Memory B cell (primary cell): ENCODE measurements around the gene GP1BA.
"Not testable (repeated sequence)": the region's sequence is repeated elsewhere in the genome, so short reads cannot be mapped to it uniquely, and the experiment has no call there.

ENCODE experiments used
- ATAC-seq: fragments of 150-1000 bp; cut with Tn5 transposase; 2 replicates; pipeline ENCODE4 v1.10.0; 2021; ENCODE audit warnings: low read depth, mild to moderate bottlenecking, moderate library complexity
- DNase-seq, 2 donors: peaks; one replicate each; pipeline ENCODE4 v3.0.0; 2022; ENCODE audit warnings: low spot score in 2 of 2
- H3K27ac Mint-ChIP-seq: one replicate; pipeline ENCODE4 v1.8.0; 2022; ENCODE audit warnings: mild to moderate bottlenecking, moderate library complexity, mixed read lengths
- H3K27me3 Mint-ChIP-seq: one replicate; pipeline ENCODE4 v1.8.0; 2022; ENCODE audit warnings: mixed read lengths
- H3K36me3 Mint-ChIP-seq: one replicate; pipeline ENCODE4 v1.8.0; 2022; ENCODE audit warnings: mild to moderate bottlenecking, mixed read lengths
- H3K4me1 Mint-ChIP-seq: one replicate; pipeline ENCODE4 v1.8.0; 2022; ENCODE audit warnings: mixed read lengths
- H3K4me3 Mint-ChIP-seq: one replicate; pipeline ENCODE4 v1.8.0; 2022; ENCODE audit warnings: mild to moderate bottlenecking, moderate library complexity, mixed read lengths
- H3K9me3 Mint-ChIP-seq: one replicate; pipeline ENCODE4 v1.8.0; 2022; ENCODE audit warnings: mixed read lengths

Gene GP1BA

DNA sequence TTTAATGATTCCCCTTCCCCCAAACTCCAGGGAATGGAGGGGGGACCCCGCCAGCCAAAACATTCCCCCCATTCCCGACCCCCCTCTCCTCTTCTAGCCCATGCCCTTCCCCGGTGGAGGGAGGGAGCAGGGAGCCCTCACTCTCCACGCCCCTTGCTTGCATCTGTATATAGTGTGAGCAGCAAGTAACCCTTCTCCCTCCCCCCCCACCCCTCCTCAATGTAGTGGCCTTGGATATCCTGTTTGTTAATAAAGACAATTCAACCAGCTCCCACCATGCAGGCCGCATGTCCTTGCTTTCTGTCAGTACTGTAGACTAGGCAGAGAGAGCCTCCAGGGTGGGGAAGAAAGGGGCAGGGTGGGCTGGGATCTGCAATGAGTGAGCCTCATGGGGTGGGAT lies 34.3 kb upstream of the GP1BA start:
- peaks cover 25% of the 10 kb centered on the region for H3K36me3 Mint-ChIP-seq
- peak overlapping the region; percentile 76 for H3K4me3 Mint-ChIP-seq
- H3K4me1 Mint-ChIP-seq: peaks cover 17% of the 10 kb centered on the region
- H3K27ac Mint-ChIP-seq: peak overlapping the region; percentile 68
- ATAC-seq (no peak), DNase-seq (no peak)
- H3K27me3 Mint-ChIP-seq: no peaks in the 10 kb centered on the region
- H3K9me3 Mint-ChIP-seq: no peaks in the 10 kb centered on the region

DNA sequence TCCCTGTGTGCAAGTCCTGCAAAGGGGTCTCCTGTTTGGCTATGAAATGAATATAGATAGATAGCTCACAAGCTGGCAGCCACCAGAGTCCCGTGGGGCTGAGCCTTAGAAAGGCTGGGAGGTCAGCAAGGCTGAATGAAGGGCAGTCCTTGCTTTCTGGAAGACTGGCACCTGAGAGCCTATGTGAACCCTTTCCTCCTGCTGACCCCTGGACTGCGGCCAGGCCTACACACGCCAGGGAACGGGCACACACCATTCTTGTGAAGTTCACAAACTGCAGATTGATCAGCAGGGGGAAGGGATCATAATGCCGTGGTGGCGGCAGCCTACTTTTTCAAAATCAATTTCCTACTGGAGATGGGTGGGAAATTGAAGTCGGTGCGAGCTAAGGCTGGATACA lies 33.7 kb upstream of the GP1BA start:
- Mint-ChIP-seq H3K4me1 (peaks cover 23% of the 10 kb centered on the region), H3K36me3 (peaks cover 22% of the 10 kb centered on the region), H3K9me3 (no peaks in the 10 kb centered on the region), H3K27me3 (no peaks in the 10 kb centered on the region), H3K4me3 (peak overlapping the region; percentile 76), H3K27ac (peak overlapping the region; percentile 68)
- no peak for ATAC-seq
- no peak for DNase-seq

DNA sequence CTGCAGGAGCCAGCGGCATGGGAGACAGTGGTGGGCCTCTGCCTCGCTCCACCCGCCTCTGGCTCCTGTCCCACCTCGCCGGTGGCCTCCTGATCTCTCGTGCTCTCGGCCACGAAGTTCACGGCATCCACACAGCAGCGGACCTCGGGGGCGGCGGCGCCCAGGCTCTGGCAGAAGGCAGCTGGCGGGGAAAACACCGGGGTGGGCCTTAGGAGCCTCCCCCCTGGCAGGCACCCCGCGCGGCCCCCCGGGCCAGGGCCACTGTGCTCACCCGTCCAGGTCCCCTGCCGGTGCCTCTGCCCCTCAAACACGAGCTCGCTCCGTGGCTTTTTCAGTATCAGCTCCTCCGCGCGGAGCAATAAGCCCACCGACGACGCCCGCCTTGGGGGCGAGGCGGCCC lies 33.1 kb upstream of the GP1BA start:
- Mint-ChIP-seq H3K36me3 (peaks cover 22% of the 10 kb centered on the region), H3K27ac (peak overlapping the region; percentile 92), H3K4me3 (peak overlapping the region; percentile 86), H3K4me1 (peaks cover 27% of the 10 kb centered on the region), H3K27me3 (peaks cover 1% of the 10 kb centered on the region), H3K9me3 (no peaks in the 10 kb centered on the region)
- DNase-seq: no peak
- no peak for ATAC-seq

- H3K36me3 Mint-ChIP-seq: peaks cover 19% of the 10 kb centered on the region
- DNase-seq: peak; percentile 89 to 94
- peak; percentile 73 for ATAC-seq
- no peaks in the 10 kb centered on the region for H3K9me3 Mint-ChIP-seq
- peaks cover 1% of the 10 kb centered on the region for H3K27me3 Mint-ChIP-seq
- H3K27ac Mint-ChIP-seq: peak within 1 kb of the TSS; percentile 92
- peaks cover 27% of the 10 kb centered on the region for H3K4me1 Mint-ChIP-seq
- peak within 1 kb of the TSS; percentile 86 for H3K4me3 Mint-ChIP-seq
These were observed 32.5 kb upstream of the GP1BA start, which contains the start of gene C17orf107 for GRCh38 chr17:4899341-4900230. C17orf107 (plus strand) TSS chr17:4899536; CDS start chr17:4899763, 227 bp downstream.

- Mint-ChIP-seq H3K27me3 (peaks cover 1% of the 10 kb centered on the region), H3K36me3 (peaks cover 14% of the 10 kb centered on the region)
These were observed 31.6 kb upstream of the GP1BA start for GRCh38 chr17:4900231-4901107.

GRCh38 chr17:4901108-4901647 lies 30.9 kb upstream of the GP1BA start:
- no peak for DNase-seq
- H3K27me3 Mint-ChIP-seq: peaks cover 4% of the 10 kb centered on the region
- H3K36me3 Mint-ChIP-seq: peaks cover 9% of the 10 kb centered on the region
- no peaks in the 10 kb centered on the region for H3K9me3 Mint-ChIP-seq
- ATAC-seq: no peak
- peak overlapping the region; percentile 92 for H3K27ac Mint-ChIP-seq
- H3K4me1 Mint-ChIP-seq: peaks cover 29% of the 10 kb centered on the region
- peak overlapping the region; percentile 86 for H3K4me3 Mint-ChIP-seq

More at GRCh38 chr17:4900231-4901107, 31.6 kb upstream of the GP1BA start:
- peak overlapping the region; percentile 86 for H3K4me3 Mint-ChIP-seq
- ATAC-seq: peak; percentile 54
- peaks cover 27% of the 10 kb centered on the region for H3K4me1 Mint-ChIP-seq
- DNase-seq: peak; percentile 76 to 77
- no peaks in the 10 kb centered on the region for H3K9me3 Mint-ChIP-seq
- peak overlapping the region; percentile 92 for H3K27ac Mint-ChIP-seq

DNA sequence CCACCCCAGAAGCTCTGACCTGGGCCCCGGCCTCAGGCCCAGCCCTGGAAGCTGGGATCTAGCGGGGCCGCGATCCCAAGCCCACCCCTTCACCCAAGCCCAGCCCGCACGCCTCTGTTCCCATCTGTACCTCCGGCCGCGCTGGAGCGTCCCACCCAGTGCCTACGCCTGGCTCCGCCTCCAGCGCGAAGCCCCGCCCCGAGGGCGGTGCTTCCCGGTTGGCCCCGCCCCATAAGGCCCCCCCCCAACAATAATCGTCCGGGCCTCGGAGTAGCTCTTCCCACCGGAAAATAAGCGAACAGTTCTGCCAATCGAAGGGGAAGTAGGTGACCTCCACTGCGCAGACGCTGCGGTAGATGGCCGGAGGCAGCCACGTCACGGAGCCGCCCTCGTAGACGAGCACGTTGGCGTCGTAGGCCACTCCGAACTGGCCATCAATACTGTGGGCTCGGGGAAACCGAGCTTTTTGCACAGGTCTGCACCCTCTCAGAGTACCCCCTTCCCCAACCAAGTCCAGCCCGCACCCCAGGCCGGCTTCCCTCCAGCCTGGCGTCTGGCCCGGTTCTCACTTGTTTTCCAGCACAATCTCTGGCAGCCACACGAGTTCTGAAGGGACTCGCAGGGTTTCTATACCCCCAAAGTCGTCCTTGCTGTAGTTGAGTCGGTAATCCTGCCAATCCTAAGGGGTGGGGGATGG lies 30.3 kb upstream of the GP1BA start:
- no peaks in the 10 kb centered on the region for H3K9me3 Mint-ChIP-seq

DNA sequence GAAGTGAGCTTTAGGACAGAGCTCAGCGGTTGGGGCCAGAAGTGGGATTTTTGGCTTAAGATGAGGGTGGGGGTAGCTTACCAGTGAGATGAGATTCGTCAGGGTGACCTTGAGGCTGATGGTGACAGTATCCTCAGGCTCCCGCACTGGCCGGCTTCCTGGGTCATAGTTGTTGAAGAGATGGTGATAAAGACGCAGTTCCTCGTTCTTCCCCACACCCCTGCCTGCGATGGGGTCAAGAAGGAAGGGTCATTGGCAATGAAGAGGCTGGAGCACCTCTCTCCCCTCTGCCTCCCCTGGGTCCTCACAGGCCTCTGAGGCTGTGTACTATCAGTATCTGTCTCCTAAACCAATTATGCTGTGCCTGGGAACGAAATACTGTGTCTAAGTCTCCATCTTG lies 29.5 kb upstream of the GP1BA start:
- peaks cover 4% of the 10 kb centered on the region for H3K27me3 Mint-ChIP-seq
- H3K9me3 Mint-ChIP-seq: no peaks in the 10 kb centered on the region
- peaks cover 2% of the 10 kb centered on the region for H3K36me3 Mint-ChIP-seq
- H3K4me3 Mint-ChIP-seq: no peak overlapping the region
- DNase-seq (no peak), ATAC-seq (no peak)
- peaks cover 29% of the 10 kb centered on the region for H3K4me1 Mint-ChIP-seq
- peak overlapping the region; percentile 59 for H3K27ac Mint-ChIP-seq

More for the DNA sequence above, 30.3 kb upstream of the GP1BA start:
- DNase-seq (peak in 1 of 2 donors; percentile 63), ATAC-seq (no peak)
- Mint-ChIP-seq H3K4me1 (peaks cover 29% of the 10 kb centered on the region), H3K27ac (peak overlapping the region; percentile 59), H3K4me3 (no peak overlapping the region), H3K27me3 (peaks cover 4% of the 10 kb centered on the region), H3K36me3 (peaks cover 7% of the 10 kb centered on the region)

DNA sequence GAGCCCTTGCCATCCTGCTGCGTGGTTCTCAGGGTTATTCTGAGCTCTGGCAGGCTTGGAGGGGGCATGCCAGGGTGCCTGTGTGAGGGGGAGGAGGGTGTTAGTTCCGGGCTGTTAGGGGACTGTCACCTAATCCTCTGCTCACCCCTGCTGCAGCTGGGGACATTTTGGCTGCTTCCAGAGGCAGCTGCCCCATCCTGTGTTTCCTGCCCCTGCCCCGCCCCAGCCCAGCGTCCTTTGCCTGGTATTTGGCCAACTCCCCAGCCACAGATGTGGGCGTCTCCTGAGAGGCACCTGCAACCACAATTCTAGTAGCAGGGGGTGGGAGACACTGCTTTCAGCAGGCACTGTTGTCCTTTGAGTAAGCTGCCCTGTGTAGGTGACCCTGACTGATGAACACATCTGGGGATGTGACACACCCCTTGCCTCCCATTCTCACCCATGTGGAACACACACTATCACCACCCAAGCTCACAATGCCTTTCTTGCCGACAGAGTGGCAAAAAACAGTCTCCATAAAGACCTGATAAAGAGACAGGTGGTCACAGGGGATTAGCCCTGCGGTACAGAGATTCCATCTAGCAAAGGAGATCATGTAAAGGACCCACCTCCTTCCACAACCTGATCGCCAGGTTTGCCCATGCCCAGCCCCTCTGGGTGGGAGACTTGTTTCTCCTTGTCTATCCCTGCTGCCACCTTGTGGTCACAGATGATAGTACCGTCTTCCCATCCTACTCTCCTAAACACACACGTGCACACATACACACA lies 28.8 kb upstream of the GP1BA start, which contains the start of gene CHRNE:
CHRNE (minus strand) TSS at position 48 of the 768 bp plus-strand sequence; CDS start at position 13, 35 bp downstream.
- Mint-ChIP-seq H3K27me3 (peaks cover 4% of the 10 kb centered on the region), H3K4me3 (peak within 1 kb of the TSS; percentile 61)
- peak; percentile 15 for ATAC-seq

GRCh38 chr17:4906642-4907041 lies 25.4 kb upstream of the GP1BA start:
- DNase-seq, H3K4me3 Mint-ChIP-seq, ATAC-seq, H3K36me3 Mint-ChIP-seq, H3K27me3 Mint-ChIP-seq, H3K27ac Mint-ChIP-seq, H3K9me3 Mint-ChIP-seq: not testable (repeated sequence)
- peaks cover 19% of the 10 kb centered on the region for H3K4me1 Mint-ChIP-seq

More for the DNA sequence above, 28.8 kb upstream of the GP1BA start, which contains the start of gene CHRNE:
- Mint-ChIP-seq H3K4me1 (peaks cover 29% of the 10 kb centered on the region), H3K27ac (peak within 1 kb of the TSS; percentile 59), H3K36me3 (no peaks in the 10 kb centered on the region), H3K9me3 (no peaks in the 10 kb centered on the region)
- DNase-seq: peak; percentile 67 to 70

DNA sequence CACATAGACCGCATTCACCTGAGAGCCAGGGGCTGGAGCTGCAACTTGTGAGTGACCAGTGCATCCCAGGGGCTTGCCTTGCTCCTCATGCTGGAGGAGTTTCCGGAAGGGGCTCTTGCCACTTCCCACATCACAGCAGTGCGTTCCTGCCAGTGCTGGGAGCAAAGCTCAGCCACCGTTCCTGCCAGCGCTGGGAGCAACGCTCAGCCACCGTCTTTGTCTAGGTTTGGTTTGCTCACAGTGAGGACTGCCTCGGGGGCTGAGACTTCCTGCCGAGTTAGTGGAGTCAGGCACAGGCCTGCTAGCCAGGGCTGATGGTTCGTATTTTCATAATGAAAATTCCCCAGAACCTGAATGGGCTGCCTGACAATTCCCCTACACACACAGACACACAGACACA lies 23.8 kb upstream of the GP1BA start:
- Mint-ChIP-seq H3K27me3 (peaks cover 8% of the 10 kb centered on the region), H3K4me3 (no peak overlapping the region), H3K4me1 (peaks cover 7% of the 10 kb centered on the region), H3K36me3 (no peaks in the 10 kb centered on the region), H3K27ac (no peak overlapping the region), H3K9me3 (no peaks in the 10 kb centered on the region)
- DNase-seq (no peak), ATAC-seq (no peak)

- Mint-ChIP-seq H3K27me3 (peaks cover 7% of the 10 kb centered on the region), H3K9me3 (no peaks in the 10 kb centered on the region), H3K27ac (no peak overlapping the region), H3K36me3 (no peaks in the 10 kb centered on the region), H3K4me1 (peaks cover 3% of the 10 kb centered on the region), H3K4me3 (no peak overlapping the region)
- peak; percentile 96 for ATAC-seq
- peak; percentile 71 to 73 for DNase-seq
These were observed 23.2 kb upstream of the GP1BA start for GRCh38 chr17:4908711-4909496.
